Neural cell (in vitro differentiated cells): ENCODE results near the gene KLHL28. TPM values are rescaled to one million over a fixed set of nuclear protein-coding genes. Genes with fewer than 3 reads are reported as not detected.

Experiments
- H2AFZ ChIP-seq: fragments of 200-600, 300-800 bp; sonication (generic), shearing (Covaris generic); 2 replicates; pipeline ENCODE4 v1.6.0; 2014; ENCODE audit warnings: low read depth, mild to moderate bottlenecking, antibody characterized with exemption, low read length, moderate library complexity
- H3F3A ChIP-seq: fragments of 200-600 bp; shearing (Covaris generic); 2 replicates; pipeline ENCODE4 v1.6.1; 2016; ENCODE audit warnings: mild to moderate bottlenecking, moderate library complexity, mixed read lengths, antibody characterized with exemption, low read length; ENCODE audit not compliant: insufficient read depth, poor library complexity, severe bottlenecking
- H3K27ac ChIP-seq: fragments of 200-600, 300-800 bp; sonication (generic), shearing (Covaris generic); 2 replicates; pipeline ENCODE4 v1.5.1; 2014; ENCODE audit warnings: mild to moderate bottlenecking, low read length, moderate library complexity
- H3K27me3 ChIP-seq: fragments of 300-800, 200-600 bp; sonication (generic), shearing (Covaris generic); 2 replicates; pipeline ENCODE4 v1.6.0; 2014; ENCODE audit warnings: mild to moderate bottlenecking, low read depth, low read length, moderate library complexity; ENCODE audit not compliant: insufficient read depth
- H3K36me3 ChIP-seq: fragments of 300-800, 200-600 bp; sonication (generic), shearing (Covaris generic); 2 replicates; pipeline ENCODE4 v1.5.1; 2014; ENCODE audit warnings: mild to moderate bottlenecking, antibody characterized with exemption, low read length, moderate library complexity; ENCODE audit not compliant: insufficient read depth
- H3K4me2 ChIP-seq: fragments of 300-800, 200-600 bp; sonication (generic), shearing (Covaris generic); 2 replicates; pipeline ENCODE4 v1.6.0; 2014; ENCODE audit warnings: mild to moderate bottlenecking, low read length
- H3K4me3 ChIP-seq: fragments of 300-800, 200-600 bp; sonication (generic), shearing (Covaris generic); 2 replicates; pipeline ENCODE4 v1.5.1; 2014; ENCODE audit warnings: mild to moderate bottlenecking, low read length, moderate library complexity
- H3K79me2 ChIP-seq: fragments of 200-600 bp; shearing (Covaris generic); replicated peaks from 2 replicates; pipeline ENCODE4 v1.6.0; 2014; ENCODE audit warnings: mild to moderate bottlenecking, low read length, moderate library complexity; ENCODE audit not compliant: insufficient read depth
- H3K9ac ChIP-seq: fragments of 300-800, 200-600 bp; sonication (generic), shearing (Covaris generic); 2 replicates; pipeline ENCODE4 v1.6.1; 2016; ENCODE audit warnings: mild to moderate bottlenecking, low read length, mixed read lengths
- H3K9me2 ChIP-seq: fragments of 200-600 bp; shearing (Covaris generic); 2 replicates; pipeline ENCODE4 v1.6.1; 2016; ENCODE audit warnings: mild to moderate bottlenecking, low read length, mixed read lengths; ENCODE audit not compliant: insufficient read depth
- H3K9me3 ChIP-seq: fragments of 200-600, 300-800 bp; sonication (generic), shearing (Covaris generic); 2 replicates; pipeline ENCODE4 v1.6.1; 2016; ENCODE audit warnings: mild to moderate bottlenecking, mixed run types, low read length, moderate library complexity, mixed read lengths
- H4K20me1 ChIP-seq: fragments of 200-600 bp; shearing (Covaris generic); 2 replicates; pipeline ENCODE4 v1.6.1; 2016; ENCODE audit warnings: mild to moderate bottlenecking, mixed run types; ENCODE audit not compliant: insufficient read depth
- EP300 ChIP-seq: fragments of 450-650 bp; conservative IDR thresholded peaks from 2 replicates; pipeline ENCODE4 v1.6.1; 2014; ENCODE audit warnings: antibody characterized with exemption, mild to moderate bottlenecking, moderate library complexity; ENCODE audit not compliant: poor library complexity, severe bottlenecking
- EZH2 ChIP-seq: fragments of 200-600, 300-800 bp; shearing (Covaris generic), sonication (generic); IDR thresholded peaks from 2 replicates; pipeline ENCODE4 v1.6.1; 2014; ENCODE audit warnings: antibody characterized with exemption, low read length, borderline replicate concordance, mild to moderate bottlenecking; ENCODE audit not compliant: insufficient read depth, poor library complexity, severe bottlenecking
- MXI1 ChIP-seq: fragments of 450-650 bp; conservative IDR thresholded peaks from 2 replicates; pipeline ENCODE4 v1.6.1; 2014; ENCODE audit warnings: antibody characterized with exemption, mild to moderate bottlenecking; ENCODE audit not compliant: poor library complexity, severe bottlenecking
- POLR2AphosphoS5 ChIP-seq: IDR thresholded peaks from 2 replicates; pipeline ENCODE4 v1.6.1; 2012
- RAD21 ChIP-seq: fragments of 450-650 bp; conservative IDR thresholded peaks from 2 replicates; pipeline ENCODE4 v1.6.1; 2014; ENCODE audit warnings: antibody characterized with exemption, mild to moderate bottlenecking, moderate library complexity
- SMC3 ChIP-seq: fragments of 450-650 bp; conservative IDR thresholded peaks from 2 replicates; pipeline ENCODE4 v1.6.1; 2014; ENCODE audit warnings: antibody characterized with exemption, mild to moderate bottlenecking, moderate library complexity; ENCODE audit not compliant: poor library complexity
- TAF1 ChIP-seq: IDR thresholded peaks from 2 replicates; pipeline ENCODE4 v1.6.1; 2012; ENCODE audit warnings: low read depth
- polyA plus RNA-seq: library from polyadenylated mRNA; depleted of rRNA; stranded (reverse); fragments of >200 nt; gene quantifications from 2 replicates; pipeline ENCODE4 v1.2.3, GENCODE V29; 2014
- TF ChIP-seq, protein P1 (sequence below): IDR thresholded peaks from 2 replicates; pipeline ENCODE4 v1.6.1; 2012; ENCODE audit warnings: borderline replicate concordance
- TF ChIP-seq, protein P2 (sequence below): fragments of 450-650 bp; IDR thresholded peaks from 2 replicates; pipeline ENCODE4 v1.5.1; 2014; ENCODE audit warnings: antibody characterized with exemption, mild to moderate bottlenecking, moderate library complexity; ENCODE audit not compliant: poor library complexity, severe bottlenecking

KLHL28 gene
- polyA plus RNA-seq, 1 donor from 2014 or later: 17.4 TPM

DNA sequence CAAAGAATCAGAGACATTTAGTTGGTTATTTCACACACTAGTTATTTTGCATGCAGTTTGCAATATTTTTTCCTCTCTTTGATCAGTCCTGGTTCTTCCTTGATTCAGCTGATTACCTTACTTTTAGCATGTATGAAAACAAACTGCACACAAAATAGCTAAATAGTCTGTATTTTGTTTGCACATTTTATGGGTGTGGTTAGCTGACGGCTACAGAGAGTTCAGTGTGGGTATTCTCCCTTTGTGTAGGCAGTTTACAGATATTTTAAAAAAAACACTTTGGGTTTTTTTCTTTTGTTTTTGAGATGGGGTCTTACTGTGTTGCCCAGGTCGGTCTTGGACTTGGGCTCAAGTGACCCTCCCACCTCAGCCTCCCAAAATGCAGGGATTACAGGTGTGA is 28.8 kb upstream of the KLHL28 start:
- peaks cover 17% of the 10 kb centered on the region for H3K79me2 ChIP-seq
- H3K27ac ChIP-seq: no peak overlapping the region
- no peak overlapping the region for H3K4me2 ChIP-seq
- no peak overlapping the region for H3K4me3 ChIP-seq
- no peaks in the 10 kb centered on the region for H3K36me3 ChIP-seq
- no peak for TF ChIP-seq TAF1
- TF ChIP-seq RAD21: no peak
- TF ChIP-seq MXI1: no peak
- TF ChIP-seq POLR2AphosphoS5: no peak
- TF ChIP-seq SMC3: no peak
- TF ChIP-seq EP300: no peak
- TF ChIP-seq, protein P1, sequence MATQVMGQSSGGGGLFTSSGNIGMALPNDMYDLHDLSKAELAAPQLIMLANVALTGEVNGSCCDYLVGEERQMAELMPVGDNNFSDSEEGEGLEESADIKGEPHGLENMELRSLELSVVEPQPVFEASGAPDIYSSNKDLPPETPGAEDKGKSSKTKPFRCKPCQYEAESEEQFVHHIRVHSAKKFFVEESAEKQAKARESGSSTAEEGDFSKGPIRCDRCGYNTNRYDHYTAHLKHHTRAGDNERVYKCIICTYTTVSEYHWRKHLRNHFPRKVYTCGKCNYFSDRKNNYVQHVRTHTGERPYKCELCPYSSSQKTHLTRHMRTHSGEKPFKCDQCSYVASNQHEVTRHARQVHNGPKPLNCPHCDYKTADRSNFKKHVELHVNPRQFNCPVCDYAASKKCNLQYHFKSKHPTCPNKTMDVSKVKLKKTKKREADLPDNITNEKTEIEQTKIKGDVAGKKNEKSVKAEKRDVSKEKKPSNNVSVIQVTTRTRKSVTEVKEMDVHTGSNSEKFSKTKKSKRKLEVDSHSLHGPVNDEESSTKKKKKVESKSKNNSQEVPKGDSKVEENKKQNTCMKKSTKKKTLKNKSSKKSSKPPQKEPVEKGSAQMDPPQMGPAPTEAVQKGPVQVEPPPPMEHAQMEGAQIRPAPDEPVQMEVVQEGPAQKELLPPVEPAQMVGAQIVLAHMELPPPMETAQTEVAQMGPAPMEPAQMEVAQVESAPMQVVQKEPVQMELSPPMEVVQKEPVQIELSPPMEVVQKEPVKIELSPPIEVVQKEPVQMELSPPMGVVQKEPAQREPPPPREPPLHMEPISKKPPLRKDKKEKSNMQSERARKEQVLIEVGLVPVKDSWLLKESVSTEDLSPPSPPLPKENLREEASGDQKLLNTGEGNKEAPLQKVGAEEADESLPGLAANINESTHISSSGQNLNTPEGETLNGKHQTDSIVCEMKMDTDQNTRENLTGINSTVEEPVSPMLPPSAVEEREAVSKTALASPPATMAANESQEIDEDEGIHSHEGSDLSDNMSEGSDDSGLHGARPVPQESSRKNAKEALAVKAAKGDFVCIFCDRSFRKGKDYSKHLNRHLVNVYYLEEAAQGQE: no peak
- TF ChIP-seq, protein P2, sequence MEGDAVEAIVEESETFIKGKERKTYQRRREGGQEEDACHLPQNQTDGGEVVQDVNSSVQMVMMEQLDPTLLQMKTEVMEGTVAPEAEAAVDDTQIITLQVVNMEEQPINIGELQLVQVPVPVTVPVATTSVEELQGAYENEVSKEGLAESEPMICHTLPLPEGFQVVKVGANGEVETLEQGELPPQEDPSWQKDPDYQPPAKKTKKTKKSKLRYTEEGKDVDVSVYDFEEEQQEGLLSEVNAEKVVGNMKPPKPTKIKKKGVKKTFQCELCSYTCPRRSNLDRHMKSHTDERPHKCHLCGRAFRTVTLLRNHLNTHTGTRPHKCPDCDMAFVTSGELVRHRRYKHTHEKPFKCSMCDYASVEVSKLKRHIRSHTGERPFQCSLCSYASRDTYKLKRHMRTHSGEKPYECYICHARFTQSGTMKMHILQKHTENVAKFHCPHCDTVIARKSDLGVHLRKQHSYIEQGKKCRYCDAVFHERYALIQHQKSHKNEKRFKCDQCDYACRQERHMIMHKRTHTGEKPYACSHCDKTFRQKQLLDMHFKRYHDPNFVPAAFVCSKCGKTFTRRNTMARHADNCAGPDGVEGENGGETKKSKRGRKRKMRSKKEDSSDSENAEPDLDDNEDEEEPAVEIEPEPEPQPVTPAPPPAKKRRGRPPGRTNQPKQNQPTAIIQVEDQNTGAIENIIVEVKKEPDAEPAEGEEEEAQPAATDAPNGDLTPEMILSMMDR: no peak
- no peak for TF ChIP-seq EZH2
- H3K9ac ChIP-seq: no peak overlapping the region
- no peaks in the 10 kb centered on the region for H3K9me3 ChIP-seq
- H3K9me2 ChIP-seq: no peaks in the 10 kb centered on the region
- H3F3A ChIP-seq: no peaks in the 10 kb centered on the region
- no peak overlapping the region for H2AFZ ChIP-seq
- no peaks in the 10 kb centered on the region for H4K20me1 ChIP-seq
- no peaks in the 10 kb centered on the region for H3K27me3 ChIP-seq

DNA sequence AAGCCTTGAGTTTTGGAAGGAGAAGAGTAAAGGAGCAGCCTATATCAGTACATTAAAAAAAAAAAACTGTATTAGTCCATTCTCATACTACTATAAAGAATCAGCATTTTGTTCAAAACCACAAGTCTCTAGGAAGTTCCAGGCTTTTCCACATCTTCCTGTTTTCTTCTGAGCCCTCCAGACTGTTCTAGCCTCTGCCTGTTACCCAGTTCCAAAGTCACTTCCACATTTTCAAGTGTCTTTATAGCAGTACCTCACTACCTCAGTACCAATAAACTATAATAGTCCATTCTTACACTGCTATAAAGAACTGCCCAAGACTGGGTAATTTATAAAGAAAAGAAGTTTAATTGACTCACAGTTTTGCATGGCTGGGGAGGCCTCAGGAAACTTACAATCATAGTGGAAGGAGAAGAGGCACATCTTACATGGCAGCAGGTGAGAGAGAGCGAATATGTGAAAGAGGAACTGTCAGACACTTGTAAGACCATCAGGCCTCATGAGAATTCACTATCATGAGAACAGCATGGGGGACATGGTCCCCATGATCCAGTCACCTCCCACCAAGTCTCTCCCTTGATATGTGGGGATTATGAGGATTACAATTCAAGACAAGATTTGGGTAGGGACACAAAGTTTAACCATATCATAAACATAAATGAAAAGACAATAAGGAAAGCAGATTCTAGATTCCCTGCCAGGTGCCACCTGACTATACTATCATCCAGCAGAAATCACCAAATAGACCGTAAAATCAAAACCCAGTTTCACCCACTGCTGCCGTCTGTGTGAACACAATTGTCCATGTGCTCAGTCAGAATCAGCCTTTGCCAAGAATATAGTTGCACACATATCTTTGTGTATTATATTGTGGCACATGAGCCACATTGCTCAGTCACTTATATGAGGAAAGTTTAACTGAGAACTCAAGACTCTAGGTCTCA is 28.0 kb upstream of the KLHL28 start:
- Histone ChIP-seq H2AFZ (no peak overlapping the region), H3K27me3 (no peaks in the 10 kb centered on the region), H3K27ac (peak overlapping the region; percentile 90), H3F3A (no peaks in the 10 kb centered on the region), H3K4me2 (peak overlapping the region; percentile 7), H3K36me3 (no peaks in the 10 kb centered on the region), H3K79me2 (peaks cover 19% of the 10 kb centered on the region), H3K9ac (no peak overlapping the region), H3K9me2 (no peaks in the 10 kb centered on the region), H3K9me3 (no peaks in the 10 kb centered on the region), H4K20me1 (no peaks in the 10 kb centered on the region), H3K4me3 (peak overlapping the region; percentile 46)
- TF ChIP-seq, protein P1: no peak
- no peak for TF ChIP-seq POLR2AphosphoS5
- TF ChIP-seq, protein P2: no peak
- TF ChIP-seq SMC3: no peak
- TF ChIP-seq RAD21: no peak
